CD14-positive monocyte (primary cell): Measurements from ENCODE around the gene AWAT1. TPM values are rescaled to one million over a fixed set of nuclear protein-coding genes. Genes with fewer than 3 reads are reported as not detected.

ENCODE experiments used
- DNase-seq, 3 donors: peaks; one replicate each; pipeline ENCODE4 v3.0.0-alpha.2; 2011 to 2022
- H2AFZ ChIP-seq: 2 replicates; pipeline ENCODE4 v1.6.0; 2012; ENCODE audit warnings: mild to moderate bottlenecking, low read depth, low read length, inconsistent platforms; ENCODE audit not compliant: insufficient read depth, poor library complexity, severe bottlenecking
- H3K27ac ChIP-seq, 2 donors: 1 replicate in 1 of 2; 2 replicates in 1 of 2; pipeline ENCODE4 v1.5.1; 2012 to 2013; ENCODE audit warnings: low read length in 2 of 2, control low read depth in 1 of 2, inconsistent platforms in 1 of 2, low read depth in 1 of 2, mild to moderate bottlenecking in 1 of 2
- H3K27me3 ChIP-seq, 2 donors: one replicate each; pipeline versions ENCODE4 v1.6.0 to v1.6.1; 2011 to 2013; ENCODE audit warnings: low read length in 2 of 2; ENCODE audit not compliant: control insufficient read depth in 2 of 2, insufficient read depth in 2 of 2
- H3K36me3 ChIP-seq, 2 donors: replicated peaks in 1 of 2; 1 replicate in 1 of 2; 2 replicates in 1 of 2; pipeline versions ENCODE4 v1.5.1 to v1.6.1; 2012 to 2013; ENCODE audit warnings: low read length in 2 of 2, control low read depth in 1 of 2, inconsistent platforms in 1 of 2, mild to moderate bottlenecking in 1 of 2; ENCODE audit not compliant: insufficient read depth in 2 of 2, control insufficient read depth in 1 of 2
- H3K4me1 ChIP-seq, 2 donors: 1 replicate in 1 of 2; 2 replicates in 1 of 2; pipeline versions ENCODE4 v1.5.1 to v1.6.1; 2012 to 2013; ENCODE audit warnings: low read length in 2 of 2, control low read depth in 1 of 2, inconsistent platforms in 1 of 2, mild to moderate bottlenecking in 1 of 2, moderate library complexity in 1 of 2; ENCODE audit not compliant: insufficient read depth in 2 of 2, control insufficient read depth in 1 of 2
- H3K4me2 ChIP-seq: replicated peaks from 2 replicates; pipeline ENCODE3; 2012; ENCODE audit warnings: low read length, moderate library complexity, mild to moderate bottlenecking; ENCODE audit not compliant: poor library complexity, severe bottlenecking; ENCODE audit errors: extremely low read depth
- H3K4me3 ChIP-seq, 3 experiments: fragments of 200-600 bp in 1 of 3; sonication (generic) in 1 of 3; replicated peaks in 1 of 3; 1 replicate in 2 of 3; 2 replicates in 1 of 3; pipeline ENCODE4 v1.5.1; 2011 to 2013; ENCODE audit warnings: low read length in 3 of 3, mild to moderate bottlenecking in 3 of 3, control low read depth in 2 of 3, low read depth in 2 of 3, inconsistent platforms in 1 of 3, moderate library complexity in 1 of 3
- H3K79me2 ChIP-seq: 2 replicates; pipeline ENCODE4 v1.6.0; 2012; ENCODE audit warnings: mild to moderate bottlenecking, control low read depth, inconsistent platforms, low read length, moderate library complexity; ENCODE audit not compliant: insufficient read depth
- H3K9ac ChIP-seq: 2 replicates; pipeline ENCODE4 v1.6.0; 2017; ENCODE audit warnings: low read length, mild to moderate bottlenecking; ENCODE audit not compliant: insufficient read depth, poor library complexity, severe bottlenecking
- H3K9me3 ChIP-seq, 2 donors: replicated peaks in 1 of 2; 1 replicate in 1 of 2; 2 replicates in 1 of 2; pipeline versions ENCODE4 v1.5.1 to v1.6.1; 2012 to 2013; ENCODE audit warnings: low read length in 2 of 2, control low read depth in 1 of 2; ENCODE audit not compliant: control insufficient read depth in 1 of 2, insufficient read depth in 1 of 2
- H4K20me1 ChIP-seq: 2 replicates; pipeline ENCODE4 v1.6.0; 2012; ENCODE audit warnings: mild to moderate bottlenecking, low read length, control low read depth, moderate library complexity; ENCODE audit not compliant: insufficient read depth
- H3K27ac Mint-ChIP-seq, 7 donors: one replicate each; pipeline ENCODE4 v1.8.0; 2020; ENCODE audit warnings: mild to moderate bottlenecking in 7 of 7, mixed read lengths in 7 of 7, moderate library complexity in 6 of 7, inconsistent platforms in 2 of 7
- H3K27me3 Mint-ChIP-seq, 3 donors: one replicate each; pipeline ENCODE4 v1.8.0; 2021 to 2022; ENCODE audit warnings: low read depth in 3 of 3, mild to moderate bottlenecking in 3 of 3, mixed read lengths in 3 of 3, moderate library complexity in 3 of 3, inconsistent platforms in 1 of 3
- H3K36me3 Mint-ChIP-seq, 2 donors: one replicate each; pipeline ENCODE4 v1.8.0; 2020; ENCODE audit warnings: mixed read lengths in 2 of 2, inconsistent platforms in 1 of 2, mild to moderate bottlenecking in 1 of 2
- H3K4me1 Mint-ChIP-seq: one replicate; pipeline ENCODE4 v1.8.0; 2020; ENCODE audit warnings: mild to moderate bottlenecking, mixed read lengths
- H3K4me3 Mint-ChIP-seq, 2 donors: one replicate each; pipeline ENCODE4 v1.8.0; 2020; ENCODE audit warnings: mild to moderate bottlenecking in 2 of 2, mixed read lengths in 2 of 2, moderate library complexity in 1 of 2
- H3K9me3 Mint-ChIP-seq, 7 donors: one replicate each; pipeline ENCODE4 v1.8.0; 2020 to 2022; ENCODE audit warnings: mixed read lengths in 7 of 7, mild to moderate bottlenecking in 6 of 7, moderate library complexity in 6 of 7, inconsistent platforms in 2 of 7
- CTCF ChIP-seq: fragments of 200-600 bp; IDR thresholded peaks from one replicate; pipeline ENCODE4 v1.8.0; 2022; ENCODE audit warnings: antibody characterized with exemption, mild to moderate bottlenecking
- WGBS: methylation state at CpG from one replicate; pipeline ENCODE4 v1.1.5; 2013; ENCODE audit warnings: missing lambda C conversion rate; ENCODE audit not compliant: insufficient coverage; 5-methylcytosine and 5-hydroxymethylcytosine counted together
- intact Hi-C, 2 donors: fragments of 100-400 bp; cut with micrococcal nuclease; formaldehyde crosslinking; loops; one replicate each; pipeline versions ENCODE4 v1.15.0 to v1.15.1; 2023
- polyA plus RNA-seq, 3 donors: library from polyadenylated mRNA; depleted of rRNA in 1 of 3; unstranded in 2 of 3; stranded (reverse) in 1 of 3; fragments of 300-500 nt in 2 of 3; fragments of >200 nt in 1 of 3; fragmentation: Illumina TruSeq in 2 of 3; gene quantifications; 1 replicate in 2 of 3; 2 replicates in 1 of 3; pipeline ENCODE4 v1.2.3, GENCODE V29; 2012 to 2021

The AWAT1 gene
- polyA plus RNA-seq, 3 donors = not detected

GRCh38 chrX:70254063-70254400 is 19.6 kb downstream of the AWAT1 start:
- no peaks in the 10 kb centered on the region for H3K36me3 Mint-ChIP-seq

GRCh38 chrX:70254909-70255308 is 20.5 kb downstream of the AWAT1 start:
- intact Hi-C loops = no loop called here
- H4K20me1 ChIP-seq = no peaks in the 10 kb centered on the region
- no peaks in the 10 kb centered on the region for H3K79me2 ChIP-seq
- Mint-ChIP-seq H3K9me3 (peaks cover 0 to 2% (median 0%) of the 10 kb centered on the region in 7 donors), H3K27me3 (peaks cover 0 to 5% (median 2%) of the 10 kb centered on the region in 3 donors), H3K36me3 (no peaks in the 10 kb centered on the region), H3K4me3 (no peak overlapping the region), H3K27ac (no peak overlapping the region), H3K4me1 (no peaks in the 10 kb centered on the region)
- no peak overlapping the region for H3K9ac ChIP-seq
- H3K9me3 ChIP-seq = no peaks in the 10 kb centered on the region
- no peak overlapping the region for H3K27ac ChIP-seq
- no peaks in the 10 kb centered on the region for H3K36me3 ChIP-seq
- H2AFZ ChIP-seq = no peak overlapping the region
- peaks cover 0 to 2% of the 10 kb centered on the region in 2 donors for H3K27me3 ChIP-seq
- no peaks in the 10 kb centered on the region for H3K4me1 ChIP-seq
- DNase-seq = no peak
- H3K4me3 ChIP-seq = no peak overlapping the region
- no peak for TF ChIP-seq CTCF
- H3K4me2 ChIP-seq = no peak overlapping the region
- no CpG with 5 or more reads among the region's 3 CpGs for WGBS

More at GRCh38 chrX:70254063-70254400, 19.6 kb downstream of the AWAT1 start:
- no peak overlapping the region for H3K27ac Mint-ChIP-seq
- no peak overlapping the region for H3K4me3 Mint-ChIP-seq
- Histone ChIP-seq H3K27me3 (peaks cover 0 to 2% of the 10 kb centered on the region in 2 donors), H3K9ac (no peak overlapping the region), H3K4me2 (no peak overlapping the region), H4K20me1 (no peaks in the 10 kb centered on the region), H3K4me1 (no peaks in the 10 kb centered on the region), H3K4me3 (no peak overlapping the region), H3K27ac (no peak overlapping the region), H3K79me2 (no peaks in the 10 kb centered on the region), H3K9me3 (no peaks in the 10 kb centered on the region), H3K36me3 (no peaks in the 10 kb centered on the region), H2AFZ (no peak overlapping the region)
- peaks cover 0 to 4% (median 2%) of the 10 kb centered on the region in 3 donors for H3K27me3 Mint-ChIP-seq
- peaks cover 0 to 2% (median 0%) of the 10 kb centered on the region in 7 donors for H3K9me3 Mint-ChIP-seq
- no peak for DNase-seq
- H3K4me1 Mint-ChIP-seq = no peaks in the 10 kb centered on the region
- intact Hi-C loops = no loop called here
- TF ChIP-seq CTCF = no peak
- WGBS = no CpG with 5 or more reads among the region's 1 CpG
